Measurements from ENCODE around the gene BCL7C. TPM values are rescaled to one million over a fixed set of nuclear protein-coding genes. Genes with fewer than 3 reads are reported as not detected.

The BCL7C gene
- total RNA-seq, 1 donor from 2014 or later, result 43.9 TPM

- H3K4me3 Mint-ChIP-seq, result no peak overlapping the region
- H3K4me1 Mint-ChIP-seq, result peaks cover 9% of the 10 kb centered on the region
- H3K27ac Mint-ChIP-seq, result no peak overlapping the region
- DNase-seq (ENCODE audit: low spot score in 2 of 2, unreplicated experiment in 2 of 2), result no peak
- H3K36me3 Mint-ChIP-seq, result peaks cover 35% of the 10 kb centered on the region
- no peaks in the 10 kb centered on the region for H3K27me3 Mint-ChIP-seq (ENCODE audit: low read depth)
- H3K9me3 Mint-ChIP-seq, result no peaks in the 10 kb centered on the region
- TF ChIP-seq, protein P1, sequence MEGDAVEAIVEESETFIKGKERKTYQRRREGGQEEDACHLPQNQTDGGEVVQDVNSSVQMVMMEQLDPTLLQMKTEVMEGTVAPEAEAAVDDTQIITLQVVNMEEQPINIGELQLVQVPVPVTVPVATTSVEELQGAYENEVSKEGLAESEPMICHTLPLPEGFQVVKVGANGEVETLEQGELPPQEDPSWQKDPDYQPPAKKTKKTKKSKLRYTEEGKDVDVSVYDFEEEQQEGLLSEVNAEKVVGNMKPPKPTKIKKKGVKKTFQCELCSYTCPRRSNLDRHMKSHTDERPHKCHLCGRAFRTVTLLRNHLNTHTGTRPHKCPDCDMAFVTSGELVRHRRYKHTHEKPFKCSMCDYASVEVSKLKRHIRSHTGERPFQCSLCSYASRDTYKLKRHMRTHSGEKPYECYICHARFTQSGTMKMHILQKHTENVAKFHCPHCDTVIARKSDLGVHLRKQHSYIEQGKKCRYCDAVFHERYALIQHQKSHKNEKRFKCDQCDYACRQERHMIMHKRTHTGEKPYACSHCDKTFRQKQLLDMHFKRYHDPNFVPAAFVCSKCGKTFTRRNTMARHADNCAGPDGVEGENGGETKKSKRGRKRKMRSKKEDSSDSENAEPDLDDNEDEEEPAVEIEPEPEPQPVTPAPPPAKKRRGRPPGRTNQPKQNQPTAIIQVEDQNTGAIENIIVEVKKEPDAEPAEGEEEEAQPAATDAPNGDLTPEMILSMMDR (IDR thresholded peaks at IDR 0.05; ENCODE audit: unreplicated experiment), result no peak
Observed at GRCh38 chr16:30884760-30885159, 9.1 kb downstream of the BCL7C start.

- no peaks in the 10 kb centered on the region for H3K9me3 Mint-ChIP-seq
- H3K36me3 Mint-ChIP-seq, result peaks cover 33% of the 10 kb centered on the region
- H3K4me1 Mint-ChIP-seq, result peaks cover 8% of the 10 kb centered on the region
- no peak for DNase-seq (ENCODE audit: low spot score in 2 of 2, unreplicated experiment in 2 of 2)
- no peaks in the 10 kb centered on the region for H3K27me3 Mint-ChIP-seq (ENCODE audit: low read depth)
- TF ChIP-seq, protein P1 (IDR thresholded peaks at IDR 0.05; ENCODE audit: unreplicated experiment), result no peak
- peak overlapping the region; percentile 57 for H3K27ac Mint-ChIP-seq
- no peak overlapping the region for H3K4me3 Mint-ChIP-seq
Observed at GRCh38 chr16:30882429-30883310, 11.2 kb downstream of the BCL7C start.

DNA sequence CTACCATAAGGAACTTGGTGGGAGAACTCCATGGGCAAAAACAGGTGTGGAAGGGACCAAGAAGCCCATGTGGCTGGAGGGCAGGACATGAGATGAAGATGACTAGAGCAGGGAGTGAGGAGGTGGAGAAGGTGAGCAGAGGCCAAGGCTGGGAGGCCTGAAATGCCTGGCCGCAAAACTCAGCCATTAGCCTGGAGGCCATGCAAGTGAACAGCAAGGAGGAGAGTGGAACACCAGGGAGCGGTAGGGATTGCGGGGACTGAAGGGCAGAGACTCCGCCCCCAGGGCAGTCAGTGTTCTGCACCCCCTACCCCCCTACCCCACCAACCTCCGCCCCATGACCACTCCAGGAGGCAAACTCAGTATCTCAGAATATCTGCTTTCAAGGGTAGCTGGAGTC is 17.0 kb downstream of the BCL7C start:
- Mint-ChIP-seq H3K27ac (peak overlapping the region; percentile 100), H3K36me3 (peaks cover 20% of the 10 kb centered on the region), H3K4me3 (peak overlapping the region; percentile 88), H3K4me1 (peaks cover 24% of the 10 kb centered on the region), H3K27me3 (ENCODE audit: low read depth) (no peaks in the 10 kb centered on the region), H3K9me3 (no peaks in the 10 kb centered on the region)
- DNase-seq (ENCODE audit: low spot score in 2 of 2, unreplicated experiment in 2 of 2), result no peak
- TF ChIP-seq, protein P1 (IDR thresholded peaks at IDR 0.05; ENCODE audit: unreplicated experiment), result no peak

DNA sequence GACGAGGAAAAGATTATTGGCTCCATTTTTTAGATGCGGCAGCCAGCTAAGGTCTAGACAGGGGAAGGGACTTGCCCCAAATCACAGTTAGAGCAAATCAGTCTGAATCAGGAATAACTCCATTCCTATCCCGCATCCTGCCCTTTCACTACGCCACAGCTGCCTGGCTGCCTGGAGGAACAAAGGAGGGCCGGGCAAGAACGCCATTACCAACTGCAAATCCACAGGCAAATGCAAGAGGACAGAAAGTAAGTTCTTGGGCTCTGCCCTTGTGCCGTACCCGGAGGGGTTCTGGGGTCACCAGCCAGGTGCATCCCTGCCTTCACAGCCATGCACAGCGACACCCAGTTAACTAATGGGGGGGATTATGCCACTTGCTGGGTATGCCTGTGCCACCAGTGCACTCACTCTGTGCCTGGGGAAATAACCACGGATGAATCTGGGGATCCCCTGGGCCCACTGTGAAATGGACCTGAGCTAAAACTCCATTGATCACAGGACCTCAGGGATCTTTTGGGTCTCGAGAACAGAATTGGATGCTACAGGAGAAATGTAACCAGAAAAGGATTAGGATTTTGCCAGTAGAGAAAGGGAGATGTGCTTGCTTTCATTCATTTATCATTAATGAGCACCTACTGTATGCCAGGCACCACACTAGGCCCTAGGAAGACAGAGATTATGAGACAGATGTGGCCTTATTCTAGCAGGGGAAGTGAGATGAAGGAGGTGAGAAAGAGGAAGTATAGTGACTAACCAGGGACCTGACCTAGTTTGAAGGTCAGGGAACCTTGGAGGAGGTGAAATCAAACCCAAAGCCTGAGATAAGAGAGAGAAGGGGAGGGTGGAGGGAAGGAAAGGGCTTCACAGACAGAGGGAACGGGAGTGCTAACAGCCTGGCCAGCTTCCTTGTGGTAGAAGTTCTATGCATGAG is 17.7 kb downstream of the BCL7C start:
- no peaks in the 10 kb centered on the region for H3K9me3 Mint-ChIP-seq
- DNase-seq (ENCODE audit: low spot score in 2 of 2, unreplicated experiment in 2 of 2), result peak in 1 of 2 experiments; percentile 49
- H3K27me3 Mint-ChIP-seq (ENCODE audit: low read depth), result no peaks in the 10 kb centered on the region
- peak overlapping the region; percentile 88 for H3K4me3 Mint-ChIP-seq
- TF ChIP-seq, protein P1 (IDR thresholded peaks at IDR 0.05; ENCODE audit: unreplicated experiment), result no peak
- peaks cover 20% of the 10 kb centered on the region for H3K4me1 Mint-ChIP-seq
- peak overlapping the region; percentile 100 for H3K27ac Mint-ChIP-seq
- peaks cover 19% of the 10 kb centered on the region for H3K36me3 Mint-ChIP-seq

DNA sequence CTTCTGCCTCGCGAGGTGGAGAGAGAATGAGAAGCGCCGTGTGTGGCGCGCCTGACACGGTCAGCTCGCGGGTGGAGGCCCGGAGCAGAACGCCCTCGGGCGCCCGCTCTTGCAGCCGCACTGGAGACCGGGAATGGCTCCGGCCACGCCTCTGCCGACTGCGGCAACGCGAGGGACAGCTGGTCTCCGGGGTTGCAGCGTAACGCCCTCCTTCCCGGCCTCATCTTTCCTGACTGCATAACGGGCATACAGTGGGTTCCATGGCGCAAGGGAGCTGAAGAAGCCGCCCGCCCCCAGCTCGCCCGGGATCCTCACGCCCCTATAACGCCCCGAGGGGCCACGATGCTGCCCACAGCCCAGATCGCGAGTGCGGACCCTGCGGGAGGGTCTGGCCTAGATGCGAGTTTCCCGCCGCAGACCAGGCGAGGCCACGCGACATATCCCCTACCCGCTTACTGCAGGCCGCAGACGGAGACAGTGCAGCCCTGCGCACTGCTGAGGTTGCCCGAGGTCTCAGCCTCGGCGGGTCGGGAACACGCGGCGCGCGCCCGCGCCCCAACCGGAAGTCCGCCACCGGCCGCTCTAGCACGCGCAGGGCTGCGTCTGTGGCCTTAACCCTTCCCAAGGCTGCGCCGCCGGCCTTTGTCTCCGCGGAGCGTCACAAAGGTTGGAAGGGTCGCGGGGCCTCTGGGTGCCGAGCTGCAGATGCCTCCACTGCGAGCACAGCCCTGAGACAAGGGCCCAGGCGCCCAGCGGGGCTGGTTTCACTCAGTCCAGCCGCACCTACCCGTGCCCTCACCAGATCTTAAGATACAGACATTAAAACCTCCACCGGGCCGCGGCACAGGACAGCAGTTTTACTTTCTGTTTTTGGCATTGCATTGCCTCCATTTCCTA is 18.8 kb downstream of the BCL7C start:
- TF ChIP-seq, protein P1 (IDR thresholded peaks at IDR 0.05; ENCODE audit: unreplicated experiment), result no peak
- Mint-ChIP-seq H3K4me1 (peaks cover 20% of the 10 kb centered on the region), H3K9me3 (no peaks in the 10 kb centered on the region), H3K36me3 (peaks cover 16% of the 10 kb centered on the region), H3K27ac (peak overlapping the region; percentile 100), H3K27me3 (ENCODE audit: low read depth) (no peaks in the 10 kb centered on the region), H3K4me3 (peak overlapping the region; percentile 88)
- peak; percentile 75 to 88 for DNase-seq (ENCODE audit: low spot score in 2 of 2, unreplicated experiment in 2 of 2)
